PC-9 (cell line): Measurements from ENCODE around the gene MPDU1. TPM values are rescaled to one million over a fixed set of nuclear protein-coding genes. Genes with fewer than 3 reads are reported as not detected.
A peak's percentile ranks its signal among the peaks of the same experiment; 100 is the strongest.

ENCODE experiments used
- BruUV-seq: library from RNA; stranded (reverse); fragments of 400-500 nt; replicated peaks from 2 replicates; lab custom pipeline; 2021; lab: Mats Ljungman, UMichigan
- CTCF ChIA-PET: fragments of 300-600 bp; sonication (Branson Sonifier 250); formaldehyde crosslinking; loops from one replicate; lab custom pipeline; 2022; ENCODE audit warnings: antibody characterized with exemption; lab: Charles Lee
- POLR2A ChIA-PET: fragments of 300-600 bp; sonication (Branson Sonifier 250); formaldehyde crosslinking; loops from one replicate; lab custom pipeline; 2022; ENCODE audit warnings: antibody characterized with exemption; ENCODE audit not compliant: unreplicated experiment; lab: Charles Lee
- DNase-seq, 2 experiments: peaks; one replicate each; pipeline versions ENCODE4 v3.0.0 to v3.0.0-alpha.2; 2015 to 2022; ENCODE audit warnings: mixed read lengths in 1 of 2
- H2AFZ ChIP-seq: fragments of 200-600 bp; sonication (generic); 2 replicates; pipeline ENCODE4 v1.8.1; 2017; ENCODE audit warnings: antibody characterized with exemption
- H3F3A ChIP-seq: fragments of 200-600 bp; sonication (generic); 2 replicates; pipeline ENCODE4 v1.8.1; 2017; ENCODE audit warnings: antibody characterized with exemption, mild to moderate bottlenecking, low read depth; ENCODE audit not compliant: insufficient read depth
- H3K27ac ChIP-seq: fragments of 200-600 bp; sonication (generic); 2 replicates; pipeline ENCODE4 v1.6.1; 2016; ENCODE audit warnings: mixed run types
- H3K27me3 ChIP-seq: fragments of 200-600 bp; sonication (generic); 2 replicates; pipeline ENCODE4 v1.6.1; 2016; ENCODE audit warnings: low read depth, mixed run types; ENCODE audit not compliant: insufficient read depth
- H3K36me3 ChIP-seq: fragments of 200-600 bp; sonication (generic); 2 replicates; pipeline ENCODE4 v1.6.1; 2016; ENCODE audit warnings: low read depth, mixed run types
- H3K4me1 ChIP-seq: fragments of 200-600 bp; sonication (generic); replicated peaks from 2 replicates; pipeline ENCODE4 v1.6.1; 2016; ENCODE audit warnings: mixed run types; ENCODE audit not compliant: insufficient read depth
- H3K4me2 ChIP-seq: fragments of 200-600 bp; sonication (generic); 2 replicates; pipeline ENCODE4 v1.6.1; 2017; ENCODE audit warnings: mixed run types
- H3K4me3 ChIP-seq: fragments of 200-600 bp; sonication (generic); 2 replicates; pipeline ENCODE4 v1.6.1; 2016; ENCODE audit warnings: mixed run types
- H3K79me2 ChIP-seq: fragments of 200-600 bp; sonication (generic); 2 replicates; pipeline ENCODE4 v1.6.1; 2017; ENCODE audit warnings: low read depth, mixed run types
- H3K9me2 ChIP-seq: fragments of 200-600 bp; sonication (generic); 2 replicates; pipeline ENCODE4 v1.8.1; 2017; ENCODE audit warnings: mild to moderate bottlenecking; ENCODE audit not compliant: insufficient read depth
- H3K9me3 ChIP-seq: fragments of 200-600 bp; sonication (generic); 2 replicates; pipeline ENCODE4 v1.8.1; 2016; ENCODE audit warnings: low read depth; ENCODE audit not compliant: insufficient read depth
- H4K20me1 ChIP-seq: fragments of 200-600 bp; sonication (generic); 2 replicates; pipeline ENCODE4 v1.8.1; 2017; ENCODE audit not compliant: insufficient read depth
- EZH2 ChIP-seq: fragments of 200-600 bp; sonication (generic); IDR thresholded peaks from 2 replicates; pipeline ENCODE4 v1.8.0; 2017; ENCODE audit warnings: antibody characterized with exemption, low read depth
- intact Hi-C: fragments of 100-400 bp; cut with micrococcal nuclease; formaldehyde crosslinking; loops from one replicate; pipeline ENCODE4 v1.10.0; 2022; ENCODE audit not compliant: unreplicated experiment
- total RNA-seq: library from RNA; stranded (reverse); gene quantifications from 2 replicates; pipeline ENCODE4 v1.2.3, GENCODE V29; 2021
- TF ChIP-seq, protein P1 (sequence below): fragments of 200-600 bp; sonication (generic); conservative IDR thresholded peaks from 2 replicates; pipeline ENCODE4 v1.6.1; 2017; ENCODE audit warnings: mixed run types, antibody characterized with exemption, mild to moderate bottlenecking, moderate library complexity

Gene MPDU1
- total RNA-seq, 1 experiment from 2014 or later, result 44.2 TPM

DNA sequence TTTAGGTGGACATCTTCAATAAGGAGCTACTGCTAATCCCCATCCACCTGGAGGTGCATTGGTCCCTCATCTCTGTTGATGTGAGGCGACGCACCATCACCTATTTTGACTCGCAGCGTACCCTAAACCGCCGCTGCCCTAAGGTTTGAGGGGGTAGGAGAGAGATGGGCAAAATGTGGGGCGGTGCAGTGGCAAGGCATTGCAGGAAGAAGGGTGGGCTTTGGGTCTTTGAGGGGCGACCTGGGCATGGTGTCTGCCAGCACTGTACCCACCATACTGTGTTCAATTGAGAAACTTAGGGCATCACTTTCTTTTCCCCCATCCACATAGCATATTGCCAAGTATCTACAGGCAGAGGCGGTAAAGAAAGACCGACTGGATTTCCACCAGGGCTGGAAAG, 13.3 kb upstream of the MPDU1 start:
- Histone ChIP-seq H2AFZ (no peak overlapping the region), H3K4me1 (peaks cover 12% of the 10 kb centered on the region), H3K79me2 (peaks cover 28% of the 10 kb centered on the region), H3K9me2 (no peaks in the 10 kb centered on the region), H4K20me1 (peaks cover 17% of the 10 kb centered on the region), H3K4me3 (no peak overlapping the region), H3K27ac (no peak overlapping the region), H3K9me3 (no peaks in the 10 kb centered on the region), H3K4me2 (no peak overlapping the region), H3F3A (peaks cover 27% of the 10 kb centered on the region), H3K36me3 (peaks cover 15% of the 10 kb centered on the region), H3K27me3 (no peaks in the 10 kb centered on the region)
- ChIA-PET POLR2A (no interaction called here), CTCF (no interaction called here)
- no peak for DNase-seq
- TF ChIP-seq, protein P1, sequence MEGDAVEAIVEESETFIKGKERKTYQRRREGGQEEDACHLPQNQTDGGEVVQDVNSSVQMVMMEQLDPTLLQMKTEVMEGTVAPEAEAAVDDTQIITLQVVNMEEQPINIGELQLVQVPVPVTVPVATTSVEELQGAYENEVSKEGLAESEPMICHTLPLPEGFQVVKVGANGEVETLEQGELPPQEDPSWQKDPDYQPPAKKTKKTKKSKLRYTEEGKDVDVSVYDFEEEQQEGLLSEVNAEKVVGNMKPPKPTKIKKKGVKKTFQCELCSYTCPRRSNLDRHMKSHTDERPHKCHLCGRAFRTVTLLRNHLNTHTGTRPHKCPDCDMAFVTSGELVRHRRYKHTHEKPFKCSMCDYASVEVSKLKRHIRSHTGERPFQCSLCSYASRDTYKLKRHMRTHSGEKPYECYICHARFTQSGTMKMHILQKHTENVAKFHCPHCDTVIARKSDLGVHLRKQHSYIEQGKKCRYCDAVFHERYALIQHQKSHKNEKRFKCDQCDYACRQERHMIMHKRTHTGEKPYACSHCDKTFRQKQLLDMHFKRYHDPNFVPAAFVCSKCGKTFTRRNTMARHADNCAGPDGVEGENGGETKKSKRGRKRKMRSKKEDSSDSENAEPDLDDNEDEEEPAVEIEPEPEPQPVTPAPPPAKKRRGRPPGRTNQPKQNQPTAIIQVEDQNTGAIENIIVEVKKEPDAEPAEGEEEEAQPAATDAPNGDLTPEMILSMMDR, result no peak
- no peak for TF ChIP-seq EZH2
- intact Hi-C loops, result loop anchor here (5.0 kb wide), 1 partner anchor 168 kb away; the partner anchor contains the start of gene TMEM256
- BruUV-seq, result no TSS peak

DNA sequence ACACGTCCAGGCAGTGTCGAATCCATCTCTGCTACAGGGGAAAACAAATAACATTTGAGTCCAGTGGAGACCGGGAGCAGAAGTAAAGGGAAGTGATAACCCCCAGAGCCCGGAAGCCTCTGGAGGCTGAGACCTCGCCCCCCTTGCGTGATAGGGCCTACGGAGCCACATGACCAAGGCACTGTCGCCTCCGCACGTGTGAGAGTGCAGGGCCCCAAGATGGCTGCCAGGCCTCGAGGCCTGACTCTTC, 11.4 kb upstream of the MPDU1 start:
- H3K9me2 ChIP-seq, result no peaks in the 10 kb centered on the region
- DNase-seq, result no peak
- intact Hi-C loops, result loop anchor here (1.0 to 5.0 kb wide), 4 partner anchors 15 to 170 kb away; partner anchors contain the start of genes FXR2 and TMEM256
- H2AFZ ChIP-seq, result peak overlapping the region; percentile 74; the same call in 1 of the 2 replicates
- H3K27ac ChIP-seq, result peak overlapping the region; percentile 68
- H4K20me1 ChIP-seq, result peaks cover 36% of the 10 kb centered on the region
- peaks cover 30% of the 10 kb centered on the region for H3K36me3 ChIP-seq
- H3F3A ChIP-seq, result peaks cover 46% of the 10 kb centered on the region
- BruUV-seq, result no TSS peak
- H3K4me3 ChIP-seq, result peak overlapping the region; percentile 64; the same call in 1 of the 2 replicates
- no peaks in the 10 kb centered on the region for H3K27me3 ChIP-seq
- H3K79me2 ChIP-seq, result peaks cover 47% of the 10 kb centered on the region
- POLR2A ChIA-PET, result interaction anchor here (0.7 kb wide), 1 partner anchor 58 kb away, joined by 8 read pairs; the partner anchor contains the start of gene SHBG
- H3K4me2 ChIP-seq, result peak overlapping the region; percentile 92
- TF ChIP-seq, protein P1, result no peak
- TF ChIP-seq EZH2, result no peak
- peaks cover 30% of the 10 kb centered on the region for H3K4me1 ChIP-seq
- CTCF ChIA-PET, result no interaction called here
- no peaks in the 10 kb centered on the region for H3K9me3 ChIP-seq

DNA sequence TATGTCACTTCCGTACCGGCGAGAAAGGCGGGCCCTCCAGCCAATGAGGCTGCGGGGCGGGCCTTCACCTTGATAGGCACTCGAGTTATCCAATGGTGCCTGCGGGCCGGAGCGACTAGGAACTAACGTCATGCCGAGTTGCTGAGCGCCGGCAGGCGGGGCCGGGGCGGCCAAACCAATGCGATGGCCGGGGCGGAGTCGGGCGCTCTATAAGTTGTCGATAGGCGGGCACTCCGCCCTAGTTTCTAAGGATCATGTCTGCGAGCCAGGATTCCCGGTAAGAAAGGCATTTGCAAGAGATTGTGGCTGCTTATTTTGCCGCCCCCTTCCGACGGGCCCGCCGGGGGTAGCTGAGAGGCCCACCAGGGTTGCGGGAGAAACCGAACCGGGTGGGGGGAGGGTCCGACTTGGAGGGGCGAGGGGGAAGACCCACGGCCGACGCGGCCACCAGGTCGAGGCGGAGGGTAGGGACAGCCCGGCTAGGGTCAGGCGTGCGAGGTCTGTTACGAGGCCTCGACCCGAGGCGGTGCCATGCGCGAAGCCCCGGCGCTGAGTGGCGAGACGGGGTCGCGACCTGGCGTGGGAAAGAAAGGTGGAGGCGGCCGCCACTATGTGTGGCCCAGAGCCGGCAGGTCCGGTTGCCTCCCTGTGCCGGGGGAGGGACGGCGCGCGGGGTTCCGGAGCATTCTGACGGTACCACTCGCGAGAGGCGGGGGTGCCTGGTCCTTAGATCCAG, 10.9 kb upstream of the MPDU1 start:
- BruUV-seq, result TSS peak; percentile 4
- ChIA-PET POLR2A (interaction anchor here (0.6 to 1.0 kb wide), 2 partner anchors 12 to 183 kb away, joined by 6 to 11 read pairs; no protein-coding TSS in a partner anchor), CTCF (no interaction called here)
- peaks cover 41% of the 10 kb centered on the region for H4K20me1 ChIP-seq
- H3K27me3 ChIP-seq, result no peaks in the 10 kb centered on the region
- DNase-seq, result peak; percentile 96 to 100
- peaks cover 51% of the 10 kb centered on the region for H3F3A ChIP-seq
- intact Hi-C loops, result loop anchor here (1.0 to 5.0 kb wide), 4 partner anchors 14 to 170 kb away; partner anchors contain the start of genes FXR2 and TMEM256
- H3K4me2 ChIP-seq, result peak overlapping the region; percentile 93
- no peaks in the 10 kb centered on the region for H3K9me2 ChIP-seq
- H3K27ac ChIP-seq, result peak overlapping the region; percentile 90
- H3K79me2 ChIP-seq, result peaks cover 49% of the 10 kb centered on the region
- no peak overlapping the region for H2AFZ ChIP-seq
- TF ChIP-seq, protein P1, result no peak
- no peak for TF ChIP-seq EZH2
- peaks cover 33% of the 10 kb centered on the region for H3K4me1 ChIP-seq
- peak overlapping the region; percentile 91 for H3K4me3 ChIP-seq
- peaks cover 32% of the 10 kb centered on the region for H3K36me3 ChIP-seq
- H3K9me3 ChIP-seq, result no peaks in the 10 kb centered on the region
